Measurements from ENCODE around the gene PLPP6.

GRCh38 chr9:4671737-4672136 is 9.6 kb downstream of the PLPP6 start:
- TF ChIP-seq POLR2AphosphoS5 (IDR thresholded peaks at IDR 0.05; ENCODE audit: insufficient read depth in 1 of 2, low read depth in 1 of 2) (no peak), CTCF (IDR thresholded peaks at IDR 0.05) (no peak), POLR2A (IDR thresholded peaks at IDR 0.05) (no peak)

Data from vagina (tissue), 2 donors.